Mucosa of rectum (tissue), 2 donors: ENCODE results near the gene AP3B1.

Source experiments
- H3K27ac ChIP-seq, 2 donors: one replicate each; pipeline ENCODE4 v1.7.0; 2013; ENCODE audit warnings: inconsistent platforms in 2 of 2, low read depth in 2 of 2, low read length in 2 of 2
- H3K27me3 ChIP-seq, 2 donors: one replicate each; pipeline ENCODE4 v1.7.0; 2013; ENCODE audit warnings: low read length in 2 of 2; ENCODE audit not compliant: control insufficient read depth in 2 of 2, insufficient read depth in 2 of 2
- H3K36me3 ChIP-seq, 2 donors: one replicate each; pipeline ENCODE4 v1.7.0; 2013; ENCODE audit warnings: low read length in 2 of 2; ENCODE audit not compliant: control insufficient read depth in 2 of 2, insufficient read depth in 2 of 2
- H3K4me1 ChIP-seq, 2 donors: one replicate each; pipeline ENCODE4 v1.7.0; 2013; ENCODE audit warnings: low read length in 2 of 2, mild to moderate bottlenecking in 1 of 2; ENCODE audit not compliant: control insufficient read depth in 2 of 2, insufficient read depth in 2 of 2
- H3K4me3 ChIP-seq, 2 donors: one replicate each; pipeline ENCODE4 v1.7.0; 2013; ENCODE audit warnings: low read length in 2 of 2
- H3K9ac ChIP-seq, 2 donors: one replicate each; pipeline ENCODE4 v1.7.0; 2013; ENCODE audit warnings: low read length in 2 of 2, low read depth in 1 of 2, mild to moderate bottlenecking in 1 of 2
- H3K9me3 ChIP-seq, 2 donors: one replicate each; pipeline ENCODE4 v1.7.0; 2013; ENCODE audit warnings: low read length in 2 of 2; ENCODE audit not compliant: control insufficient read depth in 2 of 2
- donor health status: healthy.
- donor health status: Normal muscosa, but diverticular disease.

Gene AP3B1

DNA sequence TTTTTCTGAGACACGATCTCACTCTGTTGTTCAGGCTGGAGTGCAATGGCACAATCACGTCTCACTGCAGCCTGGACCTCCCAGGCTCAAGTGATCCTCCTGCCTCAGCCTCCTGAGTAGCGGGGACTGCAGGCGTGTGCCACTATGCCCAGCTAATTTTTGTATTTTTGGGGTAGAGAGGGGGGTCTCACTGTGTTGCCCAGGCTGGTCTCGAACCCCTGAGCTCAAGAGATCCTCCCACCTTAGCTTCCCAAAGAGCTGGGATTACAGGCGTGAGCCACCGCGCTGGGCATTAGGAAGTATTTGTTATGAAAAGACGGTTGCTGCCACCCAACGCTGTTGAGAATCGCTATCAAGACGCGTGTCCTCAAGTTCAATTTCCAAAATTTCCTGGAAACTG, 337.4 kb downstream of the AP3B1 start:
- Histone ChIP-seq H3K36me3 (no peaks in the 10 kb centered on the region), H3K4me1 (no peaks in the 10 kb centered on the region), H3K4me3 (no peak overlapping the region), H3K9me3 (no peaks in the 10 kb centered on the region), H3K27ac (no peak overlapping the region), H3K9ac (no peak overlapping the region), H3K27me3 (peaks cover 6 to 16% of the 10 kb centered on the region in 2 donors)

- Histone ChIP-seq H3K9ac (no peak overlapping the region), H3K27ac (no peak overlapping the region), H3K36me3 (no peaks in the 10 kb centered on the region), H3K9me3 (no peaks in the 10 kb centered on the region), H3K4me1 (no peaks in the 10 kb centered on the region), H3K27me3 (peaks cover 6 to 16% of the 10 kb centered on the region in 2 donors), H3K4me3 (no peak overlapping the region)
Measured at GRCh38 chr5:77955577-77955976, 338.9 kb downstream of the AP3B1 start.

GRCh38 chr5:77953374-77953773, 341.1 kb downstream of the AP3B1 start:
- Histone ChIP-seq H3K9me3 (no peaks in the 10 kb centered on the region), H3K4me3 (no peak overlapping the region), H3K27me3 (peaks cover 2 to 8% of the 10 kb centered on the region in 2 donors), H3K4me1 (no peaks in the 10 kb centered on the region), H3K36me3 (no peaks in the 10 kb centered on the region), H3K9ac (no peak overlapping the region), H3K27ac (no peak overlapping the region)

DNA sequence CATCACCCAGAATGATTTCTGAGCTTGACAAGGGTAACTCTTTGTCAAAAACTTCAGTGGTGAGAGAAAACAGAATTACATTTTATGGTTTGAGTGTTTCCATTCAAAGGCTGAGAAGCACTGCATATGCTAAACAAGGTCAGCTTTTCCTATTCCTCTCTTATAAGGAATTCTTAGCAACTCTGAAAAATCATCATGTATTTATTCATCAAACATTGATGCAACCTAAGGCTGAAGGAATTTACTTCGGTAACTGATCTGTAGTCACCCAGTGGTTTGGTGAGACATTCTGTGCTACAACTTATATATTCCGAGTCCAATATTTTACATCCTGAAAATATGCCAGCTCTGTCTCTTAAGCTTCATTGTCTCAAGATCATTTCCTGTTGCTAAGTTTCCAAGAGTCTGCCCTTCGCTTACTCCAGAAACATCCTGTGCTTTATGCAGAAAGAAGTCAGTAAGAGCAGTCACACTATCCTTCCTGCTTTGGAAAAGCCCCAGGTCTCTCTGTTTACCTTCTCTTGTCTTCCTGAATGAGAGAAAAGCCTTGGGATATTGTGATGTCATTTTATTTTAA, 341.8 kb downstream of the AP3B1 start:
- H3K27ac ChIP-seq = no peak overlapping the region
- no peaks in the 10 kb centered on the region for H3K9me3 ChIP-seq
- H3K4me3 ChIP-seq = no peak overlapping the region
- peaks cover 0 to 4% of the 10 kb centered on the region in 2 donors for H3K27me3 ChIP-seq
- H3K36me3 ChIP-seq = no peaks in the 10 kb centered on the region
- H3K4me1 ChIP-seq = no peaks in the 10 kb centered on the region
- no peak overlapping the region for H3K9ac ChIP-seq
